ENCODE data around the gene TEX11.

GRCh38 chrX:70907900-70908299, 611 bp downstream of the TEX11 start:
- TF ChIP-seq HDAC2 (IDR thresholded peaks at IDR 0.05) = no peak
- no peak for TF ChIP-seq HDAC6 (IDR thresholded peaks at IDR 0.05; ENCODE audit: unreplicated experiment)

All from GM12878 (cell line).